ENCODE measurements around the gene FCN3.

Gene FCN3

GRCh38 chr1:27380224-27380623, 5.6 kb upstream of the FCN3 start:
- no peak for DNase-seq (ENCODE audit: low read depth)

DNA sequence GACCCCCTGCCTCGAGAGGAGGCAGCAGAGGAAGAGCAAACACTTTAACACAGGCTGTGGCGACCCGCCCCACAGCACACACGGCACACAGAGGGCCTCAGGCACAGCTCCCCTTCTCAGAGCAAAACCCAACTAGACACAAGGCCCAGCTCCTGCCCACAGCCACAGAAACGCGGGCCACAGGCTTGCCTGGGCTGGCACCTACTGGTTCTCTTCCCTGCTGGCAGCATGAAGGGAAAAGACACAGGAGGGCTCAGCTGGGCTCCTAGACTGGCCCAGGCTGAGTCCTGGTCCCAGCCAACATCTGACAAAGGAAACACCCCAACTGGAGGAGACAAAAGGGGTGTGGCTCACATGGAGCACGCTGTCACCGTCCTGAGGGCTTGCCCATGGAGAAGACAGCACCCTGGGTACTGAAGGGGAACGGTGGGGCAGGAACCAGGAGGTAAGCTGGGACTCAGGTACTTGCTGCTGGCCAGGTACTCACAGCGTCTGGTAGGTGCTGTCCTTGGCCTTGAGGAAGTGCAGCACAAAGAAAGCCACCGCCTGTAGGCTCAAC, 5.0 kb upstream of the FCN3 start:
- no peak for DNase-seq (ENCODE audit: low read depth)

DNA sequence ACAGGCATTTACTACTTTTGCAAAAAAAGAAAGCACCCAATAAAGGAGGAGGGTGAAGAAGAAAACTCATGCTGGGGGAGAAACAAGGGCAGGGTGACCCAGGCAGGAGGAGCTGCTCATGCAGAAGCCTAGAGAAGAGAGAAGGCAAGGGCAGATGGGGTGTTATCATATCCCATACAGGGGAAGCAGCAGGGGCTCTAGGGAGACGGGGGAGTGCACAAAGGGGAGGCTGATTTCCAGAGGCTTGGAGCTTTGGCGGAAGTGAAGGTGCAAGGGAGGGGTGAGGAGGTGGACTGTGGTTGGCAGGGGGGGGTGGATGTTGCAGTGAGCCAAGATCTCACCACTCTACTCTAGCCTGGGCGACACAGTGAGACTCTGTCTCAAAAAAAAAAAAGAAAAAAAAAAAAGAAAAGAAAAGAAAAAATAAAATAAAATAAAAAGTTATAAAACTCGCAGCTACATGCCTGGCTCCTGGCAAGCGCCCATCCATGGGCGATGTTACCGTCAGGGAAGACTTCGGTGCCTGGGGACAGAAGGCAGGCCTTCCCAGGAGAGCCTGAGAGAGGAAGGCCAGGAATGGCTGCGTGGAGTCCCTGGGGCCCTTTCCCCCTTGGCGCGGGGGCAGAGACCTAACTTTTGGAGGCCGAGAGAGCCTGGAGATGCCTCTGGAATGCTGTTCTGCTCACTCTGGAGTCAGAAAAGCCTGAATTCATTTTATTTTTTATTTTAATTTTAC, 3.3 kb upstream of the FCN3 start:
- no peak for DNase-seq (ENCODE audit: low read depth)

DNA sequence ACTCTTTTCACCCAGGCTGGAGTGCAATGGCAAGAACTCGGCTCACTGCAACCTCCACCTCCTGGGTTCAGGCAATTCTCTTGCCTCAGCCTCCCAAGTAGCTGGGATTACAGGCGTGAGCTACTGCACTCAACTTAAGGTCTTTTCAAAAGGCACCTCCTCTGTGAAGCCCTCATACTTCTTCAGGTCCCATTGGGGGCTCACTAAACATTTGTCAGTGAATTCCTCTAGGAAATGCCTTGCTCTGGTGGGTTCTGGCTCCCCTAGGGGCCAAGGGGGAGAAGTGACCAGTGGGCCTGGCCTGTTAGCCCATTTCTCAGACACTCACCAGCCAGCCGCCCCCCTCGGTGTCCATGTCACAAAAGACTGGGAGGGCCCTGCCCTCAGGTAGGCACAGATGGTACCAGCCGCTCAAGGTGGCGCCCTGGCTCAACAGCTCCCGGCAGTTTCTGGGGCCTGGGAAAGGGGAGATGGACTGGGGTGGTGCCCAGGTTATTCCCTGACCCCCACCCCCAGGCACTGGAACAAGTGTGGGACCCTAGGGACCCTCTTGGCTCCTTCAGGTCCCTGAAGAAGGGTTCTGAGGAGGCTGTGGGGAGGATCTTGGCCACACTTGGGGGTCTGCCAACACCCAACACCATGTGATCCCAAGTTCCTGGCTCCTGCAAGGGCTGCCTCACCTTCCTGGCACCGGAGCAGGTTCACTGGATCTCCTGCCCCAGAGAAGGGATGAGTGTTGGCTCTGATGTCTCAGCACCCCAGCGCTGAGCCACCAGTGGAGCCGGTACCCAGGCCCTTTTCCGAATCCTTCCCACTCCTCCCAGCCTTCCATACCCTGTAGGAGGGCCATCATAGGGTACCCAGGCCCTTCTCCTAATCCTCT, 1.6 kb downstream of the FCN3 start:
- DNase-seq (ENCODE audit: low read depth) = no peak

DNA sequence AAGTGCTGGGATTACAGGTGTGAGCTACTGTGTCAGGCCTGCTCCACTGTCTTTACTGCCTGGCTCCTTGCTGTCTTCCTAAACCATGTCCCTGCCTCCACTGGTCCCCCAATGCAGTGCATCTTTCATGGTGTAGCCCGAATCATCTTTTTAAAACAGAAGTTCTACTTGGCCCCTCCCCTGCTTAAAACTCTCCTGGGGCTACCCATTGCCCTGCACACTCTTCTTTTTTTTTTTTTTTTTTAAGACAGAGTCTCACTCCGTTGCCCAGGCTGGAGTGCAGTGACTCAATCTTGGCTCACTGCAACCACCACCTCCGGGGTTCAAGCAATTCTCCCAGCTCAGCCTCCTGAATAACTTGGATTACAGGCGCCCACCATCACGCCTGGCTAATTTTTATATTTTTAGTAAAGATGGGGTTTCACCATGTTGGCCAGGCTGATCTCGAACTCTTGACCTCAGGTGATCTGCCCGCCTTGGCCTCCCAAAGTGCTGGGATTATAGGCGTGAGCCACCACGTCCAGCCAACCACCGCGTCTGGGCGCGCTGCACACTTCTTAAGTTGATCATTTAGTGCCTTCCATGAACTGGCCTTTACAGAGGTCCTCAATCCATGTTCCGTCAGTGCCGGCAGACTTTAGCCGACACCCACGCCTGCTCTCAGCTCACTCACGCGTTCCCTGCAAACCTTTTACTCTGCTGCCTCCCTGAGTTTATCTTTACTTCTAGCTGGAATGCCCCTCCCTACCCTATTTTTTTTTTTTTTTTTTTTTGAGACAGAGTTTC, 2.4 kb downstream of the FCN3 start:
- DNase-seq (ENCODE audit: low read depth) = no peak

GRCh38 chr1:27368869-27369582, 5.6 kb downstream of the FCN3 start:
- DNase-seq (ENCODE audit: low read depth) = no peak

DNA sequence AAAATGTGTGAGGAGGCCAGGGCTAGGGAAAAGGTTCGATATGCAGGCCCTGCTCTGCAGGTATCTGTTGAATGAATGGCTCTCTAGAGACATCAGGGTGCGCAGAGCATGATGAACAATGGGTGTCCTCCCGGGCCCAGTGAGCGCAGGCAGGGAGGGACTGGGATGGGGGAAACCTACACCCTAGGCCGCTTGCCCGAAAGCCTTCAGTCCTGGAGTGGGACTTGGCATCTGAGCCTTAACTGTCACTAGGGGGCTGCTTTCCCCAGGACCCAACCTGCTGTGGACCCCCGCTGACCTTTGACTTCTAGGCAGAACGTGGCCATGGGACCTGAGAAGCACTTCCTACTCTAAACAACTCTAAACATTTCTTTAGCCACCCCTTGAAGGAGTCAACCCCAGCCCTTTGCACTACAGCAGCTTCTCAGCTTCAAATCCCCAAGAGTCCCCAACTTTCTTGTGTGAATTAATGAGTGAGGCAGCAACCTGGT, 7.4 kb downstream of the FCN3 start:
- DNase-seq (ENCODE audit: low read depth) = no peak

DNA sequence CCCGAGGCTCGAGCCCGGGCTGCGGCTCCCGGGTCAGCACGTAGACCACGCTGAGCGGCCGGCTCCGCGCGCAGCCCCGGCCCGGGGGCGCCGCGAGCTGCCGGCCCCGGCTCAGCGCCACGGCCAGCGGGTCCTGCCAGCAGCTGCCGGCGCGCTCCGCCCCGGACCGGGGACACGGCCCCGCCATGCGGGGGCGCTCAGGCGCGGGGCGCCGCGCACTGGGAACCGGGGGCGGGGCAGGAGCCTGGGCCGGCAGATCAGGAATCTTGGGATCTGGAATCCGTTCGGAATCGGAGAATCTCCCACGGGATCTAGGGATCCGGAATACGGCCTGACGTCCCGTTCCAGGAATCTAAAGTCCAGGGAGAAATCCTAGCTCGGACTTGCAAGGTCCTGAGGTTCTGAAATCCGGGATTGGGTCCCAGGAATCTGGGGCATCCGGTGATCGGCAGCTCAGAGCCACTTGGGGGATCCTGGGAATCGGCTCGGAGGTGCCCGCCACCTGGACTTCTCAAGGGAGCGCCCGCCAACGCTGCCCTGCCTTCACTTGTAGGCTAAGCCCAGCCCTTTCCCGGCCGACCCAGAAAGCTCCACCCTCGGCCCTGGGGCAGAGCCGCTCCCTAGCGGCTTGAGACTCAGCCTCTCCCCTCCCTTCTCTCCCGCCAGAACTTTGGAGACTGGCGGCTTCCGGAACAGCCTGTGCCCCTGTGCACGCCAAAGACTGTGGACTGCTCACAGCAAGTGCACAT, 8.0 kb downstream of the FCN3 start, which contains the start of gene MAP3K6:
Gene MAP3K6, minus strand, starts transcription at position 551 of the 749 bp plus-strand sequence. Its CDS starts 364 bp downstream, at position 187.
- peak; percentile 37 for DNase-seq (ENCODE audit: low read depth)

DNA sequence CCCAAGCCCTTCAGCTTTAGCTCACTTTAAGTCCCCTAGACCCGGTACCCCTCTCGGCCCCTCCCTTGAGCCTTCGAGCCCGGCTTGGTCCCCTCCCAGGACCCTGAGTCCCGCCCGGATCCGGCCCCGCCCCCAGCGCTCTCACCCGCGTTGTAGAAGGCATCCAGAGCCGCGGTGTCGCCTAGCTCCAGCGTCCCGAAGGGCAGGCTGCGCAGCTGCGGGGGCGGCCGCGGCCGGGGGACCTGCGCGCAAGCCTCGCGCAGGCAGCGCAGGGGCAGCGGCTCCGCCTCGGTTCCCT, 8.6 kb downstream of the FCN3 start:
- no peak for DNase-seq (ENCODE audit: low read depth)

GRCh38 chr1:27365372-27366112, 9.1 kb downstream of the FCN3 start:
- DNase-seq (ENCODE audit: low read depth) = peak; percentile 62

- DNase-seq (ENCODE audit: low read depth) = no peak
These were observed 9.8 kb downstream of the FCN3 start for GRCh38 chr1:27364696-27365371.

DNA sequence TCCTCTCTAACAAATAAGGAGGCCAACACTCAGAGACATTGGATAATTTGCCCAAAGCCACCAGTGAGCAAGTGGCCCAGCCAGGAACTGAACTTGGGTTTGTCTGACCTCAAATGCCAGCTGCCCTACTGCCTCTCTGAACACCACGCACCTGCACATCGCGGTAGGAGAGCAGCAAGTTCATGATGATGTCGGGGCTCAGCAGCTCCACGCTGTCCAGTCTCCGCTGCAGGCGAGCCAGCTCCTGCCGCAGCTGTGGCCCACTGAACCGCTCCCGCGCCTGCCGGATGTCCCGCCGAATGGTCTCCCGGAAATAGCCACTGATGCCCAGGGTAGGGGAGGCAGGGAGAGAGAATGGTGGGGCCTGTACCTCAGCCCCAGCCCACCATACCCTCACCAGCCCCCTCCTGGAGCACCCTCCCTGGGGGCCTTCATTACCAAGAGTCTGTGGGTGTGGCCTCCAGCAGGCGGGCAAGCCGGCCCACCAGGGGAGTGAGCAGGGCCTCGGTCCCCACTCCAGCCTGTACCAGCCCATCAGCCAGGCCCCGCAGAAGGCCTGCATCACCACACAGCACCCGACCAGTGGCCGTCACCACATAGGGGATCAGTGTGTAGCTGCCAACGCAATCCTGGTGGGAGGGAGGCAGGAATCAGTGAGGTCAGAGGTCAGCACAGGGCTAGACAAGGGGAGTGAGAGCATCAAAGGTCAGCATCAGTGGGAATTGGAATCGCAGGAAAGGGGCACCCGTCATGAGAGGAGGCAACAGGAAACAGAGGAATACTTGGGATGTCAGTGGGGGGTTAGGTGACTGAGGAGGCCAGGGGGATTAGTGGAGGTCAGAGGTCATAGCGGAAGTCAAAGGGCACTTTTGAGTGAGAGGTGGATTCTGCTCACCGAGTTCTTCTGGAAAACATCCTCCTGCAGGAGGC, 10.6 kb downstream of the FCN3 start:
- no peak for DNase-seq (ENCODE audit: low read depth)

DNA sequence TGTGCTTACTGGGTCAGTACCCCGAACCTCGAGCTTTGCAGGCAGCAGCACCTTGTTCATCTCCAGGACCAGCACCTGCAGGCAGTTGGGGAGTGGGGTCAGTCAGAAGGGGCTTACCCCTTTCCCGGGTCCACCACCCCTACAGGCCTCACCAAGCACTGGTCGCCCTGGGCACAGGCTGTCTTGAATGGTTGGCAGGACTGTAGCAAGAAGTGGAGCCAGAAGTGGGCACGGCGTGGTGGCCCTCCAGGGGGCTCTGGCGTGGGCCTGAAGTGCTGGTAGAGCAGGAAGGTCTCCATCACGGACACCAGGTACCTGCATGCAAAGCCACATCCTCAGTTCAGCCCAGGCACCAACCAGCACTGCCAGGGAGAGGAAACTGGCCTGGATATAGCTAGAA, 13.1 kb downstream of the FCN3 start:
- DNase-seq (ENCODE audit: low read depth) = no peak

DNA sequence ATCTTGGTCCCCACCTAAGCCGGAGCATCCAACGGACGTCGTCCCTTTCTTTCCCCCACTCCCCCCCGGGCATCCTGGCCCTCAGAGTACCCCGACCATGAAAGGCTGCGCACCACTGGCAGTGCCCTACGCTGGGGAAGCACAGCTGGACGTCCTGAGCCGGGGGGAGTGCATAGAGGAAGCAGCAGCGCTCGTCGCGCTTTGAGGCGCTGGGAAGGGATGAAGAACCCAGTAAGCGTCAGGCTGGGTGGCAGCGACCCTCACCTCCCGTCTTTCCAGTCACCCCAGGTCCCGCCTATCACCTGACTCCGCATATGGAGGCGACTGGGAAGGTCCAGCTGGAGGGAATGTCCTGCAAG, 13.6 kb downstream of the FCN3 start:
- DNase-seq (ENCODE audit: low read depth) = no peak

DNA sequence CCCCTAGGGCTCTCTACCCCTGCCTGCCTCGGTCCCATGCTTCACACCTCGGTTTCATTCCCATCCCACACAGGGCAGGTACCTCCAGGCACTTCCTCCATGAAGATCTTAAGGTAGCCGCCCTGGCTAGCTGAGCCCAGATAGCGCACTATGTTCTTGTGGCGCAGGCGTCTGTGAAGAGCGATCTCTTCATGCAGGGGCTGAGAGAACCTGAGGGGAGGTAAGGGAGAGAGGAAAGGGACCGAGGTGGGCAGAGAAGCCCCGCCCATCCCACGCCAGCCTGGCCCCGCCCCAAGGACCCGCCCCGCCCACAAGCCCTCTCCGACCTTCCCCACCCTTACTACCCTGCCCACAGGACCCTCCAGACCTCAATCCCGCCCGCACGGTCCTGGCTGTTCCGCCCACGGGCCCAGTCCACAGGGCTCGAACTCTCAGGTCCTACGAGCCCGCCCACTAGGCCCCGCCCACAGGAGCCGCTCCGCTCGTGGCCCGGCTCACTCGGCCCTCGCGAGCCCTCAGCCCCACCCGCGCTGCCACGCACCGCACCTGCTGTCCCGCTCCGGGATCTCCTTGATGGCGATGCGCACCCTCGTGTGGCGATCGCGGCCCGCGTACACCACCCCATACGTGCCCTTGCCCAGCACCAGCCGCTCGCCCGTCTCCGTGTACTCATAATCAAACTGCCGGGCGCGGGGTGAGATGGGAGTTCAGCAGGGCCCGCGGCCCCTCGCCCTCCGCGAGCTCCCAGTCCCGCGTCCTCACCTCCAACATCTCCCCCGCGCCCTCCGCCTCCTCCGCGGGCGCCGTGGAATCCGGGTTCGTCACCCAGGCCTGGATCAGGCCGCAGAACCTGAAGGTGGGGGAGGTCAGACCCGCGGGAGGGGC, 14.2 kb downstream of the FCN3 start:
- no peak for DNase-seq (ENCODE audit: low read depth)

- no peak for DNase-seq (ENCODE audit: low read depth)
These were observed 14.8 kb downstream of the FCN3 start for GRCh38 chr1:27359822-27360158.

- no peak for DNase-seq (ENCODE audit: low read depth)
These were observed 15.7 kb downstream of the FCN3 start for GRCh38 chr1:27358928-27359313.

All from GM04503 (cell line).